HG02759 (cell line): ENCODE results near the gene LRPPRC.

Experiments
- ATAC-seq: cut with Tn5 transposase; IDR thresholded peaks from one replicate; pipeline ENCODE4 v1.9.1; 2021; ENCODE audit warnings: mild to moderate bottlenecking, moderate library complexity; ENCODE audit not compliant: unreplicated experiment

LRPPRC gene

DNA sequence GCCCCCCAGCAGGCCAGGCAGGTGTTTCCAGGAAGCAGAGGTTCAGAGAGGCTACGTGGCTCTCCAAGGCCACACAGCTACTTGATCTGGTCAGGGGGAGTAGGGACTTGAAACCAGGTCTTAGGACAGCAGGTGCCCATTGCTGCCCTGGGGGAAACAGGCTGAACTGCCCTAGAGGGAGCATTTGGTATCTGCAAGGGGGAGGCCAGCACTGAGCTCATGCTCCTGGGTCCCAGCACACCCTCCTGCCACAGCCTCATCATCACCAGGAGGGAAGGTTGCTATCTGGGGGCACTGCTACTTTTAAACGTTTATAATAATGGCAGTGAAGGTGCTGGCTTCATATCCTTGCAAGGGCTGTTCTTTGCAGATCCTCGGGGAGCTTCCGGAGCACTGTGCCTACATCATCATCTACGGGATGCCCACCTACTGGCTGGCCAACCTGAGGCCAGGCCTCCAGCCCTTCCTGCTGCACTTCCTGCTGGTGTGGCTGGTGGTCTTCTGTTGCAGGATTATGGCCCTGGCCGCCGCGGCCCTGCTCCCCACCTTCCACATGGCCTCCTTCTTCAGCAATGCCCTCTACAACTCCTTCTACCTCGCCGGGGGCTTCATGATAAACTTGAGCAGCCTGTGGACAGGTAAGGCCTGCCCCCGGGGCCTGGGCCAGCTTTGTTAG, 120.9 kb downstream of the LRPPRC start:
- ATAC-seq: no peak

- no peak for ATAC-seq
Observed at GRCh38 chr2:43872151-43872550, 123.6 kb downstream of the LRPPRC start.

DNA sequence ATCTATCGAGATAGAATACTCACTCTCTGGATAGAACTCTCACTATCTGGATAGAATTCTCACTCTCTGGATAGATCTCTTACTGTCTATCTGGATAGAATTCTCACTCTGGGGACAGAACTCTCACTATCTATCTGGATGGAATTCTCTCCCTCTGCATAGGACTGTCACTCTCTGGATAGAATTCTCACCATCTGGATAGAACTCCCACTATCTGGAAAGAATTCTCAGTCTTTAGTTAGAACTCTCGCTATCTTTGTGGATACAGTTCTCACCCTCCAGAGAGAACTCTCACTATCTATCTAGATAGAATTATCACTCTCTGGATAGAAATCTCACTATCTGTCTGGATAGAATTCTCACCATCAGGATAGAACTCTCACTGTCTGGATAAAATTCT, 140.5 kb downstream of the LRPPRC start:
- ATAC-seq: no peak

- ATAC-seq: no peak
Observed at GRCh38 chr2:43854671-43855070, 141.1 kb downstream of the LRPPRC start.

GRCh38 chr2:43853141-43854081, 142.4 kb downstream of the LRPPRC start:
- ATAC-seq: no peak

DNA sequence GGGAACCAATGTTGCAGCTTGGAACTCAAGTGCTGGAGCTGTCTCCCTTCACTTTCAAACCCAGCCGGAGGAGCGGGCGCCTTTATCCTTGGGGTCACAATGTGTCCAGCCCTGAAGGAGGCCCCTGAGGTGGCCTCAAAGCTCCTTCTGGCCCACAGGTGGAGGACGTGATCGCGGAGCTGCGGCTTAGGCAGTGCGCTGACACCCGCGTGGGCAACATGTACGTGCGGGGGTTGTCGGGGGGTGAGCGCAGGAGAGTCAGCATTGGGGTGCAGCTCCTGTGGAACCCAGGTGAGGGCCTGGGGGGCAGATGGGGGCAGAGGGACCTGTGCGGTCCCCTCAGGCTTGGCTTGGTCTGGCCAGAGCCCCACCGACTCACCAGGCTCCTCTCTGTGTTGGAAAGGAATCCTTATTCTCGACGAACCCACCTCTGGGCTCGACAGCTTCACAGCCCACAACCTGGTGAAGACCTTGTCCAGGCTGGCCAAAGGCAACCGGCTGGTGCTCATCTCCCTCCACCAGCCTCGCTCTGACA, 143.5 kb downstream of the LRPPRC start:
- no peak for ATAC-seq

DNA sequence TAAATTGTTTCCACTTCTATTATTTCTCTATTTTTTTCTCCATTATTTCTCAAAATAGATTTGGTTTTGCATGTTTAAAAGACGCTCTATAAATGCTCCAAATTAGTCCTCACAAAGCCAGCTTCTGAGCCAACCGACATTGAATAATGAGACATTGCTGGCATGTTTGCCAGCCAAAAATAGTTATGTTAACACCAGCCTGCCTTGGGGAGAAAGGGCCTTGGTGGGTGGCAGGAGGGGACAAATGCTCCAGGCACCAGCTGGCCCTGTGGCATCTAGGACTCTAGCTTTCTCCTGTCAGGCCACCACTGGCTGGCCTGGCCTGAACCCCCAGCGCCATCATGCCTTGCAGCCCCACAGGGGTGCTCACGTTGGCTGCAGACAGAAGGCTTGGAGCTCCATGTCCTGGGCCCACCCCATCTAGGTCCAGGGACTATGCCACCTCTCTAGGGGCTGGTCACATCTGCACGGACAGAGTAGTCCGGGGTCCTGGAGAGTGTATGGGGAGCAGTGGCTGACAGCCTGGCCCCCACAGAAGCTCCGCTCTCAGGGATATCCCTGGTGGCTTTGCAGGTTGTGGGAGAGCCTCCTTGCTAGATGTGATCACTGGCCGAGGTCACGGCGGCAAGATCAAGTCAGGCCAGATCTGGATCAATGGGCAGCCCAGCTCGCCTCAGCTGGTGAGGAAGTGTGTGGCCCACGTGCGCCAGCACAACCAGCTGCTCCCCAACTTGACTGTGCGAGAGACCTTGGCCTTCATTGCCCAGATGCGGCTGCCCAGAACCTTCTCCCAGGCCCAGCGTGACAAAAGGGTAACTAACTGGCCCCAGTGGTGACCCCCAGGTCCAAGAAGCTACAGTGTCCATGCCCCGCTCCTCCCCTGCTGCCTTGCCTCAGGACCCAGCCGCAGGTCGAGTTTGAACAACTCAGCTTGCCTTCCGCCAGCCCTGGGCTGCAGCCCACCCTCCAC, 144.5 kb downstream of the LRPPRC start:
- ATAC-seq: no peak

- no peak for ATAC-seq
Observed at GRCh38 chr2:43848214-43848613, 147.6 kb downstream of the LRPPRC start.

DNA sequence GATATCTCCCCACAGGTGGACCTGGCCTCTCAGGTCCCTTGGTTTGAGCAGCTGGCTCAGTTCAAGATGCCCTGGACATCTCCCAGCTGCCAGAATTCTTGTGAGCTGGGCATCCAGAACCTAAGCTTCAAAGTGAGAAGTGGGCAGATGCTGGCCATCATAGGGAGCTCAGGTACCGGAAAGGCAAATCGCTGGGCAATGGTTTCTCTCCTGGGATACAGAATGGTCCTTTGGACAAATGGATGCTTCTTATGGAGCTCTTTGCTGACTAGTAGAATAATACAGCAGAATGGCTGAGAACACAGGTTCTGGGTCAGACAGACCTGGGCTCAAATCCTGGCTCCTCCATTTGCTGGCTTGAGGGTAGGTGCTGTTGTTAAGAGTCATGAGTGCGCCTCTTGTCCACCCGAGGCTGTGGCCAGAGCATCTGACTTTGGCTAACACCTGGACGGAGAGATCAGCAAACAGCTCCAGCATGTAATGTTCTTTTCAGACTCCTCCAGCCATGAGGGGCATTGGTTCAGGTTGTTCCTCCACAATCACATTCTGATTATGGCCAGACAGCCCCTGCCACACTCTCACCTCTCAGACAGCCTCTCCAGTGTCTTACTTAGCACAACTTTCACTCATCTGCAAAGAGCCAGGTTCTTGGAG, 149.5 kb downstream of the LRPPRC start:
- ATAC-seq: no peak

DNA sequence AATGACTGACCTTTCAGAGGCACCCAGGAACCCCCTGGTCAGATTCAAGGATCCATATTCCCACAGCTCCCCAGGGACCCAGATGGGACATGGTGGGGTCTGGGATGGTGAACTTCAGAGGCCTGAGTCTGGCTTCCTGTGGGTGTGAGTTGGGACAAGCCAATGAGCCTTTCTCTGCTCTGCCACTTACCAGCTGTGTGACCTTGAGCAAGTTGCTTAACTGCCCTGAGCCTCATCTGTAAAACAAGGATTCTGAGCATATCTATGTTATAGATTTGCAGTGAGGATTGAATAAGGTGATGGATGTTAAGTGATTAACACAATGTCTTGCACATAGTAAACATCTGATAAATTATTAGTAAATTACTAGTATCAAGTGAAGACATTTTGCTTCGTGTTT, 150.6 kb downstream of the LRPPRC start:
- ATAC-seq: no peak

DNA sequence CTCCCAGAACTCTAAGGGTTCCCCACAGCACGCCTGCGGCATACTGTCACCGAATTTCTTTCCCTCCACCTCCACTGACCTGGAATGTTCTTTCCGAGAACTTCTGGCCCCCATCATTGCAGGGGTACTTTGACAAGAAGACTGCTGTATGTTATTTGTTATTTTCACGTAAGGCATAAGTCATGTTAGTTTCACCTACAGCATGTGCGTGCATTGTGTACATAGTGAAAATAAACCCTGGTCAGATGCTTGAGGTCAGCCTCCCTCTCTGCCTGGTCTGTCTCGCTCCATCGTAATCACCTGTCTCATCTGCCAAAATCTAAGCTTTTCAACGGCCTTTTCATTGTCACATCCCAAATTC, 152.9 kb downstream of the LRPPRC start:
- no peak for ATAC-seq

- ATAC-seq: no peak
Observed at GRCh38 chr2:43841949-43842865, 153.6 kb downstream of the LRPPRC start.

DNA sequence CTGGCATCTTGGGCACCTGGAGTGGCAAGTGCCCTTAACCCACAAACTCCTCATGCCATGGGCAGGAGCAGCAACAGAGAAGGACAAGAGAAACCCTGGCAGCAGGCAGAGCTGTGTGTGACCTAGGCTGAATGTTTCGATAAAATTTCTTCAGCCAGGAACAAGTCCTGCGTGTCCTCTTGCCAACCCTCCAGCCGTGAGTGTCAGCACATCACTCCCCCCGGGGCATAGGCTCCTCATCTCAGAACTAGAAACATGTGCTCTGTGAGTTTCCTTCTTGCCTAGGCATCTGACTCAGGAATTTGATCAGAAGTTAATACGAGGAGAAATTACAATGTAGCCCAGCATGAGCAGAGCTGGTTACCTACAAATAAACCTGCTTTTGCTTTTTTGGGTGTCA, 154.8 kb downstream of the LRPPRC start:
- ATAC-seq: no peak

DNA sequence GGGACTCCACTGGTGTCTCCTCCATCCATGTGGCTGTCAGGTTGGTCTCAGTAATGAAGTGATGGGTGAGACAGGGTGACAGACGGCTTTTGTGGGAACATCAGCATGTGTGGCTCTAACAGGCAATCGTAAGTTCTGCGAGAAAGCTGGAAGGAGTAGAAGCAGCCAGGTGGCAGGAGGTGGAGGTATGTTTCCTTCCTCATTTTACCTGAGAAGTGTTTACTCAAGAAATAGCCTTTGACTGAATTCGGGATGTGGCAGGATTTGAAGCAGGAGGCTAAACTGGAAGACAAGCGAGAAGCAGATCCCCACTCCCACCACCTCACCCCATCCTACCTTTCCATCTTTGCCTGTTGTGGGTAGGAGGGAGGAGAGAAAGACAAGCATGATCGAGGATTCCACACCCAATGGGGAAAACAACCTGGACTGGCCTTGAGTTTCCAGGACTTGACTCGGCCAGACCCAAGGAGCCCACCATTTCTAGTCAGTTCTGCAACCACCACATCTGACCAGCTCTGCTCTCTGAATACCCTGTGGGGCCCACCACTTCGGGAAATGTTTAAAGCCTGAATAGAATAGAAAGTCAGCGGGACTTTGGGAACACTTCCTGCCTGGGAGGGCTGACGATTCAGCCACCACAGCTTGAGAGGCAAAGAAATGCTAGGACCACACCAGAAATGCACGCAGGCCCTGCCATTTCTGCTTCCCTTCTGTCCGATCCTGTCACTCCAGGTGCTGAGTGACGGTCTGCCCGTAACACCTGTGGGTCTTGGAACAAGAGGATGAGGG, 155.8 kb downstream of the LRPPRC start:
- no peak for ATAC-seq

GRCh38 chr2:43838560-43839267, 157.1 kb downstream of the LRPPRC start, which contains the start of the genes ABCG5 and ABCG8:
Gene ABCG5, minus strand, starts transcription at chr2:43838839. Its CDS starts 160 bp downstream, at chr2:43838679.
Gene ABCG8, plus strand, starts transcription at chr2:43838971. Its CDS starts 83 bp downstream, at chr2:43839054.
- ATAC-seq: no peak

DNA sequence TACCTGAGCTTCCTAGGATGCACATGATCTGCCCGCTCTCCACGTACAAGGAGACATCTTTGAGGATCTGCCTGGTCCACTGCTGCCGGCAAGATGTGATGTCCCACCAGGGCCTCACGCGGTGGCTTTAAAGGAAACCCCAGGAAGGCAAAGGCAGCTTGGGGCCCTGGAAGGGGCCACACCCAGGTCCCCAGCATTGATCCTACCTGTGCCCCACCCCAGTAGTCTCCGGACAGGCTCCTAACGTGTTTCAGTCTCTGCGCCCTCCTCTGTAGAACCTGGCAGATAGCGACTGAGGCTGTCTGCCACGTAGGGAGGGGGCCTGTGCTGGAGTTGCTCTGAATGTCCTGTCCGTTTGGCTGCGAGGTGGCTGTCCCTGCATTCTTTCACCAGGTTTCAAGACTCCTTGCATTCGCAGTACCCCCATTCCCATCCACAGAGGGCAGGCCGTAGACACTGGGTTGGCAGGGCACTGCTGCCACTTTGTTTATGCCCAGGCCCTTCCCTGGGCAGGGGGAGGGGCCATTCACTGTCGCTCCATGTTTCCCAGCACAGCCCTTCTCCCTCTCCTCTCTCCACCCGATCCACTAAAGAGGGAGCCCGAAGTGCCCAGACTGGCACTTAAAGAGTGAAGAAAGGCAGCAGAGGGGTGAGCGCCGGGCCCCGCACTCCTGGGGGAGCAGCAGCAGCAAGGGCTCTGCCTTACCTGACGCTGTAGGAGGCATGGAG, 157.8 kb downstream of the LRPPRC start:
- no peak for ATAC-seq

GRCh38 chr2:43837033-43837432, 158.8 kb downstream of the LRPPRC start:
- no peak for ATAC-seq
